Esophagus (tissue), 2 donors: Measurements from ENCODE around the gene ATRX. TPM values are rescaled to one million over a fixed set of nuclear protein-coding genes. Genes with fewer than 3 reads are reported as not detected.
"Not testable (repeated sequence)": the region's sequence is repeated elsewhere in the genome, so short reads cannot be mapped to it uniquely, and the experiment has no call there.

Experiments
- H3K27ac ChIP-seq, 2 donors: one replicate each; pipeline ENCODE4 v1.5.1; 2013; ENCODE audit warnings: low read depth in 2 of 2, mild to moderate bottlenecking in 2 of 2, inconsistent platforms in 1 of 2, low read length in 1 of 2, moderate library complexity in 1 of 2
- H3K27me3 ChIP-seq, 2 donors: one replicate each; pipeline ENCODE4 v1.6.1; 2013; ENCODE audit warnings: low read length in 2 of 2, control low read depth in 1 of 2, mild to moderate bottlenecking in 1 of 2; ENCODE audit not compliant: insufficient read depth in 2 of 2, control insufficient read depth in 1 of 2
- H3K36me3 ChIP-seq, 2 donors: one replicate each; pipeline ENCODE4 v1.6.1; 2013; ENCODE audit warnings: low read length in 1 of 2; ENCODE audit not compliant: control insufficient read depth in 2 of 2, insufficient read depth in 2 of 2
- H3K4me1 ChIP-seq, 2 donors: one replicate each; pipeline ENCODE4 v1.6.1; 2013; ENCODE audit warnings: low read length in 1 of 2; ENCODE audit not compliant: control insufficient read depth in 2 of 2, insufficient read depth in 2 of 2
- H3K4me3 ChIP-seq, 2 donors: one replicate each; pipeline ENCODE4 v1.5.1; 2013; ENCODE audit warnings: low read length in 2 of 2, mild to moderate bottlenecking in 2 of 2, low read depth in 1 of 2, moderate library complexity in 1 of 2
- H3K9me3 ChIP-seq, 2 donors: one replicate each; pipeline ENCODE4 v1.6.1; 2013; ENCODE audit warnings: mild to moderate bottlenecking in 2 of 2, low read depth in 1 of 2, low read length in 1 of 2, moderate library complexity in 1 of 2; ENCODE audit not compliant: control insufficient read depth in 2 of 2, insufficient read depth in 1 of 2
- WGBS, 2 donors: extraction: QIAGEN DNeasy Blood & Tissue Kit; methylation state at CpG; one replicate each; pipeline ENCODE4 v1.1.7; 2013; 5-methylcytosine and 5-hydroxymethylcytosine counted together
- polyA plus RNA-seq, 2 donors: library from polyadenylated mRNA; stranded (reverse); fragments of 200-250 nt; gene quantifications; one replicate each; pipeline ENCODE4 v1.2.3, GENCODE V29; 2013
- donor health status: healthy with polysubstance abuse.
- donor health status: Bipolar disorder and iron deficiency.

Gene ATRX
- polyA plus RNA-seq, 2 donors = 7.4 to 12.3 TPM

- no peak overlapping the region for H3K4me3 ChIP-seq
- H3K27ac ChIP-seq = no peak overlapping the region
- no peaks in the 10 kb centered on the region for H3K4me1 ChIP-seq
- no peaks in the 10 kb centered on the region for H3K27me3 ChIP-seq
- no peaks in the 10 kb centered on the region for H3K9me3 ChIP-seq
- 80 to 95% methylated on average over 4 of the region's 4 CpGs for WGBS, 2 donors
- no peaks in the 10 kb centered on the region for H3K36me3 ChIP-seq
Observed at GRCh38 chrX:77640702-77641101, 145.3 kb downstream of the ATRX start.

GRCh38 chrX:77639820-77640219, 146.2 kb downstream of the ATRX start:
- WGBS, 2 donors = 89 to 92% methylated on average over 1 of the region's 1 CpG
- Histone ChIP-seq H3K36me3 (no peaks in the 10 kb centered on the region), H3K9me3 (no peaks in the 10 kb centered on the region), H3K27ac (no peak overlapping the region), H3K4me3 (no peak overlapping the region), H3K27me3 (no peaks in the 10 kb centered on the region), H3K4me1 (no peaks in the 10 kb centered on the region)

- Histone ChIP-seq H3K27ac (no peak overlapping the region), H3K9me3 (no peaks in the 10 kb centered on the region), H3K4me3 (no peak overlapping the region), H3K27me3 (no peaks in the 10 kb centered on the region), H3K4me1 (no peaks in the 10 kb centered on the region), H3K36me3 (no peaks in the 10 kb centered on the region)
- WGBS, 2 donors = 87 to 96% methylated on average over 8 of the region's 8 CpGs
Observed at GRCh38 chrX:77638397-77638796, 147.6 kb downstream of the ATRX start.

- WGBS, 2 donors = 81 to 88% methylated on average over 2 of the region's 2 CpGs
- H3K27me3 ChIP-seq = no peaks in the 10 kb centered on the region
- no peaks in the 10 kb centered on the region for H3K4me1 ChIP-seq
- H3K27ac ChIP-seq = no peak overlapping the region
- H3K4me3 ChIP-seq = no peak overlapping the region
- no peaks in the 10 kb centered on the region for H3K9me3 ChIP-seq
- H3K36me3 ChIP-seq = no peaks in the 10 kb centered on the region
Observed at GRCh38 chrX:77635373-77635772, 150.6 kb downstream of the ATRX start.

- WGBS, 2 donors = 85 to 97% methylated on average over 1 of the region's 1 CpG
- no peaks in the 10 kb centered on the region for H3K9me3 ChIP-seq
- H3K27me3 ChIP-seq = no peaks in the 10 kb centered on the region
- H3K4me1 ChIP-seq = no peaks in the 10 kb centered on the region
- no peaks in the 10 kb centered on the region for H3K36me3 ChIP-seq
- no peak overlapping the region for H3K27ac ChIP-seq
- H3K4me3 ChIP-seq = no peak overlapping the region
Observed at GRCh38 chrX:77628294-77629025, 157.6 kb downstream of the ATRX start.

GRCh38 chrX:77622672-77623071, 163.3 kb downstream of the ATRX start:
- Histone ChIP-seq H3K9me3 (no peaks in the 10 kb centered on the region), H3K27me3 (no peaks in the 10 kb centered on the region), H3K27ac (no peak overlapping the region), H3K36me3 (no peaks in the 10 kb centered on the region), H3K4me1 (no peaks in the 10 kb centered on the region), H3K4me3 (no peak overlapping the region)
- WGBS, 2 donors = 75 to 83% methylated on average over 9 of the region's 9 CpGs

GRCh38 chrX:77622233-77622632, 163.8 kb downstream of the ATRX start:
- H3K9me3 ChIP-seq = no peaks in the 10 kb centered on the region

GRCh38 chrX:77621453-77621852, 164.6 kb downstream of the ATRX start:
- 85 to 88% methylated on average over 5 of the region's 5 CpGs for WGBS, 2 donors
- not testable (repeated sequence) for H3K36me3 ChIP-seq, H3K4me1 ChIP-seq, H3K27me3 ChIP-seq, H3K9me3 ChIP-seq, H3K27ac ChIP-seq, H3K4me3 ChIP-seq

More at GRCh38 chrX:77622233-77622632, 163.8 kb downstream of the ATRX start:
- Histone ChIP-seq H3K4me1 (no peaks in the 10 kb centered on the region), H3K27me3 (no peaks in the 10 kb centered on the region), H3K27ac (no peak overlapping the region), H3K4me3 (no peak overlapping the region), H3K36me3 (no peaks in the 10 kb centered on the region)
- WGBS, 2 donors = 63 to 64% methylated on average over 3 of the region's 3 CpGs

- Histone ChIP-seq H3K4me3 (no peak overlapping the region), H3K27me3 (no peaks in the 10 kb centered on the region), H3K9me3 (no peaks in the 10 kb centered on the region), H3K36me3 (no peaks in the 10 kb centered on the region), H3K27ac (no peak overlapping the region), H3K4me1 (no peaks in the 10 kb centered on the region)
- WGBS, 2 donors = 33 to 37% methylated on average over 1 of the region's 1 CpG
Observed at GRCh38 chrX:77617206-77617605, 168.8 kb downstream of the ATRX start.

- Histone ChIP-seq H3K27ac (no peak overlapping the region), H3K36me3 (no peaks in the 10 kb centered on the region), H3K4me1 (no peaks in the 10 kb centered on the region), H3K27me3 (peaks cover 0 to 2% of the 10 kb centered on the region in 2 donors), H3K9me3 (no peaks in the 10 kb centered on the region), H3K4me3 (no peak overlapping the region)
- 50 to 53% methylated on average over 2 of the region's 2 CpGs for WGBS, 2 donors
Observed at GRCh38 chrX:77603635-77604336, 182.2 kb downstream of the ATRX start.
